HepG2 (cell line): ENCODE data around the gene PARP16. TPM values are rescaled to one million over a fixed set of nuclear protein-coding genes. Genes with fewer than 3 reads are reported as not detected.
A peak's percentile ranks its signal among the peaks of the same experiment; 100 is the strongest.

Experiments used
- ATAC-seq: fragments of 200-7000 bp; cut with Tn5 transposase; 3 replicates; pipeline ENCODE4 v1.9.1; 2020; ENCODE audit warnings: mild to moderate bottlenecking, moderate library complexity
- BruUV-seq: library from RNA; stranded (reverse); fragments of 400-500 nt; replicated peaks from 2 replicates; lab custom pipeline; 2021; lab: Mats Ljungman, UMichigan
- CTCF ChIA-PET: fragments of 300-600 bp; formaldehyde crosslinking; extraction: SDS; loops from one replicate; lab custom pipeline; 2021; ENCODE audit warnings: low total read pairs, inconsistent platforms, low intra/inter-chr PET ratio; lab: Yijun Ruan, JAX
- POLR2A ChIA-PET: fragments of 350-600 bp; sonication (Branson Sonifier 250); formaldehyde crosslinking; loops from one replicate; lab custom pipeline; 2020; ENCODE audit warnings: antibody characterized with exemption, inconsistent platforms; lab: Yijun Ruan, JAX
- DNase-seq: peaks from one replicate; pipeline ENCODE4 v3.0.0-alpha.2; 2015; ENCODE audit warnings: low spot score
- FAIRE-seq: peaks from 3 replicates; lab custom pipeline; 2011; peaks lifted over from hg19 to GRCh38; lab: Jason Lieb, UNC
- H2AFZ ChIP-seq: one replicate; pipeline ENCODE4 v1.6.1; 2011; ENCODE audit warnings: low read length, inconsistent platforms
- H3K27ac ChIP-seq: fragments of 300-600 bp; 3 replicates; pipeline ENCODE4 v1.8.0; 2011; ENCODE audit warnings: mixed run types, mild to moderate bottlenecking, mixed read lengths, low read length, inconsistent platforms; ENCODE audit not compliant: insufficient read depth; ENCODE audit errors: extremely low read length
- H3K27me3 ChIP-seq, 2 experiments: fragments of 200-600 bp in 1 of 2; 2 replicates in 1 of 2; 3 replicates in 1 of 2; pipeline versions ENCODE4 v1.6.0 to v1.8.0; 2011; ENCODE audit warnings: low read length in 2 of 2, mild to moderate bottlenecking in 2 of 2, moderate library complexity in 2 of 2, inconsistent platforms in 1 of 2; ENCODE audit not compliant: insufficient read depth in 2 of 2, control insufficient read depth in 1 of 2
- H3K36me3 ChIP-seq, 2 experiments: fragments of 200-600 bp in 1 of 2; replicated peaks in 1 of 2; 2 replicates in 1 of 2; 3 replicates in 1 of 2; pipeline versions ENCODE4 v1.5.1 to v1.8.0; 2011; ENCODE audit warnings: low read length in 2 of 2, inconsistent platforms in 1 of 2; ENCODE audit not compliant: insufficient read depth in 2 of 2, control insufficient read depth in 1 of 2
- H3K4me1 ChIP-seq: 2 replicates; pipeline ENCODE4 v1.5.1; 2012; ENCODE audit warnings: low read length, inconsistent platforms; ENCODE audit not compliant: insufficient read depth
- H3K4me2 ChIP-seq: 2 replicates; pipeline ENCODE4 v1.6.0; 2011; ENCODE audit warnings: low read depth, low read length, inconsistent platforms
- H3K4me3 ChIP-seq, 3 experiments: fragments of 200-600 bp in 1 of 3; sonication (generic), shearing (Covaris generic) in 1 of 3; replicated peaks in 1 of 3; 2 replicates each; pipeline ENCODE4 v1.5.1; 2011 to 2016; ENCODE audit warnings: low read length in 3 of 3, inconsistent platforms in 2 of 3, low read depth in 2 of 3, mild to moderate bottlenecking in 2 of 3, control low read depth in 1 of 3, mixed read lengths in 1 of 3; ENCODE audit not compliant: insufficient read depth in 1 of 3
- H3K79me2 ChIP-seq: one replicate; pipeline ENCODE4 v1.6.1; 2011; ENCODE audit warnings: low read length, inconsistent platforms; ENCODE audit not compliant: insufficient read depth
- H3K9ac ChIP-seq: 2 replicates; pipeline ENCODE4 v1.6.0; 2011; ENCODE audit warnings: mild to moderate bottlenecking, low read depth, low read length, inconsistent platforms; ENCODE audit not compliant: insufficient read depth
- H3K9me3 ChIP-seq: 2 replicates; pipeline ENCODE4 v1.5.1; 2012; ENCODE audit warnings: mild to moderate bottlenecking, low read length
- H4K20me1 ChIP-seq: 2 replicates; pipeline ENCODE4 v1.6.0; 2011; ENCODE audit warnings: inconsistent platforms, mild to moderate bottlenecking, low read length, moderate library complexity; ENCODE audit not compliant: insufficient read depth
- EP300 ChIP-seq, 3 experiments: sonication (generic) in 1 of 3; formaldehyde crosslinking in 1 of 3; IDR thresholded peaks; 2 replicates each; pipeline versions ENCODE4 v1.5.1 to v1.6.1; 2011 to 2020; ENCODE audit warnings: low read depth in 2 of 3, low read length in 2 of 3, borderline replicate concordance in 1 of 3, improper control_type of control experiment in 1 of 3, mild to moderate bottlenecking in 1 of 3, missing genetic modification reagents in 1 of 3, moderate library complexity in 1 of 3
- FIP1L1 ChIP-seq: fragments of 200-400 bp; formaldehyde crosslinking; IDR thresholded peaks from 2 replicates; pipeline ENCODE4 v1.6.1; 2018; ENCODE audit warnings: low read depth, mild to moderate bottlenecking, low read length, moderate library complexity, borderline replicate concordance; ENCODE audit not compliant: insufficient read depth
- FOSL2 ChIP-seq: sonication (generic); formaldehyde crosslinking; IDR thresholded peaks from 2 replicates; pipeline ENCODE4 v1.4.0; 2020; ENCODE audit warnings: missing genetic modification reagents
- FOXA1 ChIP-seq, 2 experiments: fragments of 450-650 bp in 1 of 2; sonication (generic) in 1 of 2; formaldehyde crosslinking in 1 of 2; IDR thresholded peaks; 2 replicates each; pipeline versions ENCODE4 v1.4.0 to v1.6.1; 2016 to 2020; ENCODE audit warnings: missing genetic modification reagents in 1 of 2
- GATAD2A ChIP-seq: IDR thresholded peaks from 2 replicates; pipeline ENCODE4 v1.6.1; 2016
- HNF4G ChIP-seq, 2 experiments: sonication (generic) in 1 of 2; formaldehyde crosslinking in 1 of 2; IDR thresholded peaks; 2 replicates each; pipeline versions ENCODE4 v1.4.0 to v1.6.1; 2011 to 2020; ENCODE audit warnings: borderline replicate concordance in 2 of 2, low read depth in 2 of 2, mild to moderate bottlenecking in 2 of 2, low read length in 1 of 2, missing genetic modification reagents in 1 of 2, moderate library complexity in 1 of 2
- IKZF1 ChIP-seq: fragments of 450-650 bp; IDR thresholded peaks from 2 replicates; pipeline ENCODE4 v1.7.1; 2016
- JUNB ChIP-seq: sonication (generic); formaldehyde crosslinking; IDR thresholded peaks from 2 replicates; pipeline ENCODE4 v1.8.0; 2022; ENCODE audit warnings: missing genetic modification reagents, mild to moderate bottlenecking, borderline replicate concordance
- NFE2L2 ChIP-seq: fragments of 150-350 bp; IDR thresholded peaks from 2 replicates; pipeline ENCODE4 v1.6.1; 2014; ENCODE audit warnings: low read length
- RARA ChIP-seq: IDR thresholded peaks from 2 replicates; pipeline ENCODE4 v1.6.1; 2016; ENCODE audit warnings: missing genetic modification reagents, missing compliant biosample characterization
- SAP130 ChIP-seq: IDR thresholded peaks from 2 replicates; pipeline ENCODE4 v1.6.1; 2016; ENCODE audit warnings: low read depth
- SMYD3 ChIP-seq: sonication (generic); formaldehyde crosslinking; IDR thresholded peaks from 2 replicates; pipeline ENCODE4 v1.8.1; 2023; ENCODE audit warnings: mild to moderate bottlenecking, missing genetic modification reagents
- WGBS: methylation state at CpG from one replicate; pipeline ENCODE4 v1.1.6; 2017; ENCODE audit warnings: low lambda C conversion rate; 5-methylcytosine and 5-hydroxymethylcytosine counted together
- in situ Hi-C: cut with HindIII; loops from 2 replicates; pipeline ENCODE4 v1.10.0; 2017; ENCODE audit warnings: low pct_unique_long_range_greater_than_20kb; ENCODE audit not compliant: extremely low pct_ligation_motif_present
- intact Hi-C: fragments of 100-400 bp; cut with micrococcal nuclease; formaldehyde crosslinking; loops from one replicate; pipeline ENCODE4 v1.10.0; 2022; ENCODE audit not compliant: unreplicated experiment
- polyA plus RNA-seq, 8 experiments: library from polyadenylated mRNA; depleted of rRNA in 3 of 8; stranded (reverse) in 7 of 8; unstranded in 1 of 8; fragments of >200 nt; fragmentation: Illumina TruSeq in 4 of 8; extraction: Trizol in 4 of 8; gene quantifications; 2 replicates each; pipeline versions ENCODE4 v1.2.1 to v1.2.3, GENCODE V29; 2011 to 2016; ENCODE audit warnings: low read depth in 4 of 8, missing spikeins in 1 of 8, mixed read lengths in 1 of 8; ENCODE audit not compliant: insufficient read depth in 1 of 8
- total RNA-seq, 5 experiments: library from RNA; depleted of rRNA; stranded (reverse); fragments of >200 nt; fragmentation: Illumina TruSeq; extraction: Trizol; gene quantifications; 2 replicates each; pipeline ENCODE4 v1.2.3, GENCODE V29; 2016; ENCODE audit warnings: low read depth in 1 of 5
- TF ChIP-seq, protein P1 (sequence below): sonication (generic); formaldehyde crosslinking; conservative IDR thresholded peaks from 2 replicates; pipeline ENCODE4 v1.4.0; 2020; ENCODE audit warnings: mild to moderate bottlenecking, missing genetic modification reagents, moderate library complexity
- TF ChIP-seq, protein P2 (sequence below): sonication (generic); formaldehyde crosslinking; IDR thresholded peaks from 2 replicates; pipeline ENCODE4 v1.4.0; 2020; ENCODE audit warnings: missing genetic modification reagents
- TF ChIP-seq, protein P3 (sequence below): sonication (generic); formaldehyde crosslinking; IDR thresholded peaks from 2 replicates; pipeline ENCODE4 v1.5.1; 2020; ENCODE audit warnings: mild to moderate bottlenecking, missing genetic modification reagents, borderline replicate concordance

Gene PARP16
- total and polyA plus RNA-seq, 2 of the 13 experiments (the other 11 are each of a cell fraction or from before 2014, with no cell fraction given), result 6.8 to 7.6 TPM

DNA sequence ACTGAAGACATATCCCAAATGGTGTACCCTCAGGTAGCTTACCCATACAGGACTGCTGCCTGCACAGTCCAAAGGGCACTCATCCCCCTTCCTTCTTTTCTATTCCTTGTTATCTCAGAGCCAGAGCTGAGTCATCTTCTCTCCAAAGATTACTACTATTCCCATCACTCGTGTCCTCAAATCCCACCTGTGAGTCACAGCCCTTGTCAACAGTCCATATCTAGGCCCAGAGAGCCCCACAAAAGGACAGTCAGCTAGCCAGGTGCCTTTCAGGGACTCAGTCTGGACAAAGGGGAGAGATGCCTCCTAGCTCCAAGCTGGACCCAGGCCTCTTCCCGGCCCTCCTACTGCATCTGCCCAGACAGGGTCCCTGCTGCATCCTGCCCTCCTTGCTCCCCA is 11.0 kb downstream of the PARP16 start:
- H3K79me2 ChIP-seq, result peaks cover 2% of the 10 kb centered on the region
- H3K27me3 ChIP-seq, result no peaks in the 10 kb centered on the region
- POLR2A ChIA-PET, result interaction anchor here (0.5 to 3.6 kb wide), 10 partner anchors 10 to 379 kb away, joined by 3 to 26 read pairs (median 7); partner anchors contain the start of genes CLPX, PARP16 and RNU5B-1
- no peak overlapping the region for H3K4me2 ChIP-seq
- no peak overlapping the region for H3K27ac ChIP-seq
- H3K4me1 ChIP-seq, result peaks cover 33% of the 10 kb centered on the region
- no peak overlapping the region for H3K4me3 ChIP-seq
- DNase-seq (peak; percentile 74), ATAC-seq (peak; percentile 62), FAIRE-seq (no peak)
- no peaks in the 10 kb centered on the region for H4K20me1 ChIP-seq
- 50% methylated on average over 2 of the region's 2 CpGs for WGBS
- CTCF ChIA-PET, result no interaction called here
- in situ Hi-C loops, result no loop called here
- intact Hi-C loops, result no loop called here
- H3K9me3 ChIP-seq, result no peaks in the 10 kb centered on the region
- H3K36me3 ChIP-seq, result peaks cover 0 to 7% of the 10 kb centered on the region in 2 experiments; a peak in 4 of 5 replicates
- H3K9ac ChIP-seq, result no peak overlapping the region
- no TSS peak for BruUV-seq
- no peak overlapping the region for H2AFZ ChIP-seq
- peak in 1 of 2 experiments; percentile 51; a peak in 2 of 4 replicates for TF ChIP-seq EP300 (IDR thresholded peaks at IDR 0.05; ENCODE audit: low read depth in 2 of 2, low read length in 2 of 2)
- TF ChIP-seq EP300 (CRISPR knock-in tag; IDR thresholded peaks at IDR 0.05; ENCODE audit: borderline replicate concordance), result 0 out of 2 replicates have a peak, but pooled peaks have one; percentile 58
- TF ChIP-seq HNF4G (IDR thresholded peaks at IDR 0.05; ENCODE audit: borderline replicate concordance, low read depth, low read length), result peak; percentile 65; the same call in 1 of the 2 replicates
- TF ChIP-seq HNF4G (CRISPR knock-in tag; IDR thresholded peaks at IDR 0.05; ENCODE audit: borderline replicate concordance, low read depth), result no peak
- TF ChIP-seq FIP1L1, result no peak
- TF ChIP-seq FOXA1 (IDR thresholded peaks at IDR 0.05), result no peak
- TF ChIP-seq FOXA1 (CRISPR knock-in tag; IDR thresholded peaks at IDR 0.05), result 0 out of 2 replicates have a peak, but pooled peaks have one; percentile 13
- no peak for TF ChIP-seq IKZF1
- peak; percentile 94 for TF ChIP-seq FOSL2 (CRISPR knock-in tag)
- TF ChIP-seq GATAD2A (CRISPR knock-in tag), result peak; percentile 38; the same call in 1 of the 2 replicates
- peak; percentile 65; the same call in 1 of the 2 replicates for TF ChIP-seq JUNB (CRISPR knock-in tag)
- TF ChIP-seq, protein P1, sequence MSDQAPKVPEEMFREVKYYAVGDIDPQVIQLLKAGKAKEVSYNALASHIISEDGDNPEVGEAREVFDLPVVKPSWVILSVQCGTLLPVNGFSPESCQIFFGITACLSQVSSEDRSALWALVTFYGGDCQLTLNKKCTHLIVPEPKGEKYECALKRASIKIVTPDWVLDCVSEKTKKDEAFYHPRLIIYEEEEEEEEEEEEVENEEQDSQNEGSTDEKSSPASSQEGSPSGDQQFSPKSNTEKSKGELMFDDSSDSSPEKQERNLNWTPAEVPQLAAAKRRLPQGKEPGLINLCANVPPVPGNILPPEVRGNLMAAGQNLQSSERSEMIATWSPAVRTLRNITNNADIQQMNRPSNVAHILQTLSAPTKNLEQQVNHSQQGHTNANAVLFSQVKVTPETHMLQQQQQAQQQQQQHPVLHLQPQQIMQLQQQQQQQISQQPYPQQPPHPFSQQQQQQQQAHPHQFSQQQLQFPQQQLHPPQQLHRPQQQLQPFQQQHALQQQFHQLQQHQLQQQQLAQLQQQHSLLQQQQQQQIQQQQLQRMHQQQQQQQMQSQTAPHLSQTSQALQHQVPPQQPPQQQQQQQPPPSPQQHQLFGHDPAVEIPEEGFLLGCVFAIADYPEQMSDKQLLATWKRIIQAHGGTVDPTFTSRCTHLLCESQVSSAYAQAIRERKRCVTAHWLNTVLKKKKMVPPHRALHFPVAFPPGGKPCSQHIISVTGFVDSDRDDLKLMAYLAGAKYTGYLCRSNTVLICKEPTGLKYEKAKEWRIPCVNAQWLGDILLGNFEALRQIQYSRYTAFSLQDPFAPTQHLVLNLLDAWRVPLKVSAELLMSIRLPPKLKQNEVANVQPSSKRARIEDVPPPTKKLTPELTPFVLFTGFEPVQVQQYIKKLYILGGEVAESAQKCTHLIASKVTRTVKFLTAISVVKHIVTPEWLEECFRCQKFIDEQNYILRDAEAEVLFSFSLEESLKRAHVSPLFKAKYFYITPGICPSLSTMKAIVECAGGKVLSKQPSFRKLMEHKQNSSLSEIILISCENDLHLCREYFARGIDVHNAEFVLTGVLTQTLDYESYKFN (CRISPR knock-in tag), result 0 out of 2 replicates have a peak, but pooled peaks have one; percentile 16
- no peak for TF ChIP-seq SMYD3
- TF ChIP-seq NFE2L2, result peak; percentile 39; the same call in 1 of the 2 replicates
- TF ChIP-seq, protein P2, sequence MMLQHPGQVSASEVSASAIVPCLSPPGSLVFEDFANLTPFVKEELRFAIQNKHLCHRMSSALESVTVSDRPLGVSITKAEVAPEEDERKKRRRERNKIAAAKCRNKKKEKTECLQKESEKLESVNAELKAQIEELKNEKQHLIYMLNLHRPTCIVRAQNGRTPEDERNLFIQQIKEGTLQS, result peak; percentile 66
- peak; percentile 59 for TF ChIP-seq SAP130
- TF ChIP-seq, protein P3, sequence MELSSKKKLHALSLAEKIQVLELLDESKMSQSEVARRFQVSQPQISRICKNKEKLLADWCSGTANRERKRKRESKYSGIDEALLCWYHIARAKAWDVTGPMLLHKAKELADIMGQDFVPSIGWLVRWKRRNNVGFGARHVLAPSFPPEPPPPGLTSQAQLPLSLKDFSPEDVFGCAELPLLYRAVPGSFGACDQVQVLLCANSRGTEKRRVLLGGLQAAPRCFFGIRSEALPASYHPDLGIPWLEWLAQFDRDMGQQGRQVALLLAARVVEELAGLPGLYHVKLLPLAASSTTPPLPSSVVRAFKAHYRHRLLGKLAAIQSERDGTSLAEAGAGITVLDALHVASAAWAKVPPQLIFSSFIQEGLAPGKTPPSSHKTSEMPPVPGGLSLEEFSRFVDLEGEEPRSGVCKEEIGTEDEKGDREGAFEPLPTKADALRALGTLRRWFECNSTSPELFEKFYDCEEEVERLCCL, result no peak
- TF ChIP-seq RARA (CRISPR knock-in tag), result 0 out of 2 replicates have a peak, but pooled peaks have one; percentile 9
